Mesenchymal stem cell (in vitro differentiated cells and primary cell): ENCODE measurements around the gene ZNF282. TPM values are rescaled to one million over a fixed set of nuclear protein-coding genes. Genes with fewer than 3 reads are reported as not detected.
"Not testable (repeated sequence)": the region's sequence is repeated elsewhere in the genome, so short reads cannot be mapped to it uniquely, and the experiment has no call there.

Experiments used
- DNase-seq: peaks from one replicate; pipeline ENCODE4 v3.0.0-alpha.2; 2013
- H2AFZ ChIP-seq: one replicate; pipeline ENCODE4 v1.6.1; 2013; ENCODE audit warnings: low read depth, mild to moderate bottlenecking, control low read depth, inconsistent platforms, low read length, moderate library complexity
- H2AK5ac ChIP-seq: 2 replicates; pipeline ENCODE4 v1.6.1; 2013; ENCODE audit warnings: low read length, moderate library complexity, mild to moderate bottlenecking, inconsistent platforms; ENCODE audit not compliant: severe bottlenecking
- H2BK120ac ChIP-seq: one replicate; pipeline ENCODE4 v1.6.1; 2013; ENCODE audit warnings: low read depth, mild to moderate bottlenecking, inconsistent platforms, low read length, moderate library complexity
- H2BK12ac ChIP-seq, 2 experiments: one replicate each; pipeline ENCODE4 v1.6.1; 2013; ENCODE audit warnings: inconsistent platforms in 2 of 2, low read length in 2 of 2, mild to moderate bottlenecking in 2 of 2, moderate library complexity in 2 of 2, control low read depth in 1 of 2
- H2BK15ac ChIP-seq: one replicate; pipeline ENCODE4 v1.6.1; 2013; ENCODE audit warnings: mild to moderate bottlenecking, low read depth, inconsistent platforms; ENCODE audit not compliant: poor library complexity, severe bottlenecking
- H2BK5ac ChIP-seq: 2 replicates; pipeline ENCODE4 v1.6.1; 2013; ENCODE audit warnings: low read depth, mild to moderate bottlenecking, low read length, control low read depth, inconsistent platforms; ENCODE audit not compliant: poor library complexity, severe bottlenecking
- H3K14ac ChIP-seq, 2 experiments: one replicate each; pipeline ENCODE4 v1.6.1; 2013; ENCODE audit warnings: inconsistent platforms in 2 of 2, low read length in 2 of 2, control low read depth in 1 of 2, mild to moderate bottlenecking in 1 of 2, moderate library complexity in 1 of 2
- H3K18ac ChIP-seq, 2 experiments: one replicate each; pipeline ENCODE4 v1.6.1; 2013; ENCODE audit warnings: inconsistent platforms in 2 of 2, low read length in 2 of 2, control low read depth in 1 of 2, low read depth in 1 of 2, mild to moderate bottlenecking in 1 of 2
- H3K23ac ChIP-seq, 2 experiments: one replicate each; pipeline ENCODE4 v1.6.1; 2013; ENCODE audit warnings: inconsistent platforms in 2 of 2, low read length in 2 of 2, mild to moderate bottlenecking in 2 of 2, moderate library complexity in 2 of 2, control low read depth in 1 of 2
- H3K27ac ChIP-seq: 2 replicates; pipeline ENCODE4 v1.5.1; 2013; ENCODE audit warnings: mild to moderate bottlenecking, moderate library complexity, low read length, control low read depth, inconsistent platforms; ENCODE audit not compliant: poor library complexity, severe bottlenecking
- H3K27me3 ChIP-seq, 2 experiments: 2 replicates each; pipeline versions ENCODE4 v1.6.1 to v1.7.0; 2013; ENCODE audit warnings: low read length in 2 of 2, mild to moderate bottlenecking in 2 of 2, moderate library complexity in 2 of 2, control low read depth in 1 of 2, inconsistent platforms in 1 of 2; ENCODE audit not compliant: control insufficient read depth in 1 of 2, insufficient read depth in 1 of 2
- H3K36me3 ChIP-seq, 2 experiments: 2 replicates each; pipeline versions ENCODE4 v1.6.1 to v1.7.0; 2013; ENCODE audit warnings: low read length in 2 of 2, control low read depth in 1 of 2, inconsistent platforms in 1 of 2, low read depth in 1 of 2, mild to moderate bottlenecking in 1 of 2; ENCODE audit not compliant: insufficient read depth in 2 of 2, control insufficient read depth in 1 of 2
- H3K4ac ChIP-seq, 2 experiments: one replicate each; pipeline ENCODE4 v1.6.1; 2013; ENCODE audit warnings: inconsistent platforms in 2 of 2, low read length in 2 of 2, mild to moderate bottlenecking in 2 of 2, moderate library complexity in 2 of 2, control low read depth in 1 of 2, low read depth in 1 of 2
- H3K4me1 ChIP-seq: 2 replicates; pipeline ENCODE4 v1.6.1; 2013; ENCODE audit warnings: low read depth, low read length, control low read depth; ENCODE audit not compliant: control insufficient read depth, insufficient read depth
- H3K4me2 ChIP-seq: 2 replicates; pipeline ENCODE4 v1.6.1; 2013; ENCODE audit warnings: low read length, mild to moderate bottlenecking, inconsistent platforms; ENCODE audit not compliant: poor library complexity, severe bottlenecking
- H3K4me3 ChIP-seq, 2 experiments: 2 replicates each; pipeline versions ENCODE4 v1.5.1 to v1.7.0; 2013; ENCODE audit warnings: low read length in 2 of 2, mild to moderate bottlenecking in 2 of 2, control low read depth in 1 of 2, low read depth in 1 of 2; ENCODE audit not compliant: insufficient read depth in 1 of 2
- H3K79me1 ChIP-seq: replicated peaks from 2 replicates; pipeline ENCODE4 v1.6.1; 2013; ENCODE audit warnings: mild to moderate bottlenecking, control low read depth, low read length, inconsistent platforms; ENCODE audit not compliant: poor library complexity, severe bottlenecking
- H3K9ac ChIP-seq: 2 replicates; pipeline ENCODE4 v1.7.0; 2013; ENCODE audit warnings: mild to moderate bottlenecking, low read length, moderate library complexity
- H3K9me3 ChIP-seq: 2 replicates; pipeline ENCODE4 v1.7.0; 2013; ENCODE audit warnings: mild to moderate bottlenecking, low read length; ENCODE audit not compliant: control insufficient read depth
- H4K8ac ChIP-seq: one replicate; pipeline ENCODE4 v1.6.1; 2013; ENCODE audit warnings: inconsistent platforms, mild to moderate bottlenecking, low read length, moderate library complexity
- H4K91ac ChIP-seq: one replicate; pipeline ENCODE4 v1.6.1; 2013; ENCODE audit warnings: mild to moderate bottlenecking, low read length, inconsistent platforms
- WGBS: methylation state at CpG from one replicate; pipeline ENCODE4 v1.1.7; 2013; ENCODE audit warnings: mixed read lengths; 5-methylcytosine and 5-hydroxymethylcytosine counted together
- small RNA-seq: library from polyadenylated mRNA; stranded (forward); fragments of <200 nt; extraction: miRNeasy Mini kit (QIAGEN cat#:217004); gene quantifications from one replicate; pipeline ENCODE3, GENCODE V24; 2013; ENCODE audit warnings: low read depth

The ZNF282 gene

DNA sequence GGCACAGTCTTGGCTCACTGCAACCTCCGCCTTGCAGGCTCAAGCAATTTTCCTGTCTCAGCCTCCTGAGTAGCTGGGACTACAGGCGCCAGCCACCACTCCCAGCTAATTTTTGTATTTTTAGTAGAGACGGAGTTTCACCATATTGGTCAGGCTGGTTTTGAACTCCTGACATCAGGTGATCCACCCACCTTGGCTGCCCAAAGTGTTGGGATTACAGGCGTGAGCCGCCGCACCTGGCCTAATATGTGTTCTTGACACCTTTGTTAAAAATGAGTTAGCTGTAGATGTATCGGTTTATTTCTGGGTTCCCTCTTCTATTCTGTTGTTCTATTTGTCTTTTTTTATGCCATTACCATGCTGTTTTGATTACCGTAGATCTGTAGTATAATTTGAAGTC, 79.1 kb downstream of the ZNF282 start:
- not testable (repeated sequence) for H3K23ac ChIP-seq, H3K4me1 ChIP-seq, H3K27me3 ChIP-seq, H4K8ac ChIP-seq, H2BK15ac ChIP-seq, H2BK5ac ChIP-seq, H3K9ac ChIP-seq, H2BK120ac ChIP-seq, H3K9me3 ChIP-seq, H3K18ac ChIP-seq, H2AK5ac ChIP-seq, H2AFZ ChIP-seq, H3K4ac ChIP-seq, H4K91ac ChIP-seq, H3K27ac ChIP-seq, H2BK12ac ChIP-seq, H3K14ac ChIP-seq, H3K4me2 ChIP-seq, H3K4me3 ChIP-seq, DNase-seq
- 95% methylated on average over 7 of the region's 8 CpGs for WGBS
- peaks cover 45 to 81% of the 10 kb centered on the region in 2 experiments for H3K36me3 ChIP-seq
- peaks cover 24% of the 10 kb centered on the region for H3K79me1 ChIP-seq

Small RNA genes lying within 50 kb of the gene (small RNA-seq; reads per million reads assigned to genes)
- not detected for gene AC004890.1
